ENCODE data around the gene SMIM14.
"Not testable (repeated sequence)": the region's sequence is repeated elsewhere in the genome, so short reads cannot be mapped to it uniquely, and the experiment has no call there.

Gene SMIM14

GRCh38 chr4:39529534-39529933 lies 109.1 kb downstream of the SMIM14 start:
- no peak for FAIRE-seq

GRCh38 chr4:39528061-39528465 lies 110.6 kb downstream of the SMIM14 start:
- FAIRE-seq = no peak

GRCh38 chr4:39527296-39528060 lies 111.2 kb downstream of the SMIM14 start, which contains the start of gene UGDH:
UGDH (minus strand) TSS chr4:39527439; CDS start chr4:39521512, 5,927 bp downstream.
- peak; percentile 89 for FAIRE-seq

- FAIRE-seq = no peak
Observed at GRCh38 chr4:39526765-39527295, 111.8 kb downstream of the SMIM14 start.

DNA sequence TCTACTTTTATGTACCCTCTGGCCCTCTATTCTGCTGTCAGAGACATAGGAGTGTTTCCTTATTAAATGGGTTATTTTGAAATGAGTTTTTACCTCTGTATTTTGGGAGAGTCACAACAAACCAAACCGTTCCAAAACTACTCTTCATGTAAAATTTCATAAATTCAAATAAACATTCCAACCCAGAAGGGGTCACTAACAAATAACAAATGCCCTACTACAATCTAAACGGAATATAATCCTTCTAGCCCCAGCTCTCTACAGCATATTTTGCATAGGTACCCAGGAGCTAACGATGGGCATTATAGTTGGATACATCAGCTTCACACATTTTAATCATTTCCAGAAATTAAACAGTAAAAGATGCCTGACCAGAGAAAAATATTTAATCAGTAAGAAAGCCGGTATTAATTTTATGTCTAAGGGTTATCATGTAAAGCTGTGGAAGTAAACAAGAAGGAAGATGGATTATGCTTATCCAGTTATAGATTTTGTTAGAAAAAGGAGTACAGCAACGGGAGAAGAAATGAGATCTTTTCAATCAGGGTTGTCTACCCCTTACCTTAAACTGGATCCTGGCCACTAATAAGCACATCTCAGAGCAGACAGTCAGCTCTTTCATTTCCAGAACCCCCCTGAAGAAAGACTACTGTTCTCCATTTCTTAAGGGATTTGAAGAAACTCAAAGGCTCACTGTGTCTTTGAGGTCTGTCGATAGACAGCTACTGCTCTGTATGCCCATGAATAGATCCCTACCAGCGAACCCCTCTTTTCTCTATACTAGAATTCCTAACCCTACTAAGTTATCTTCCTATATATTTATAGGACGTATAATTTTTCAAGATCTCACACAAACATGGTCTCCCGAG lies 112.6 kb downstream of the SMIM14 start:
- no peak for FAIRE-seq

DNA sequence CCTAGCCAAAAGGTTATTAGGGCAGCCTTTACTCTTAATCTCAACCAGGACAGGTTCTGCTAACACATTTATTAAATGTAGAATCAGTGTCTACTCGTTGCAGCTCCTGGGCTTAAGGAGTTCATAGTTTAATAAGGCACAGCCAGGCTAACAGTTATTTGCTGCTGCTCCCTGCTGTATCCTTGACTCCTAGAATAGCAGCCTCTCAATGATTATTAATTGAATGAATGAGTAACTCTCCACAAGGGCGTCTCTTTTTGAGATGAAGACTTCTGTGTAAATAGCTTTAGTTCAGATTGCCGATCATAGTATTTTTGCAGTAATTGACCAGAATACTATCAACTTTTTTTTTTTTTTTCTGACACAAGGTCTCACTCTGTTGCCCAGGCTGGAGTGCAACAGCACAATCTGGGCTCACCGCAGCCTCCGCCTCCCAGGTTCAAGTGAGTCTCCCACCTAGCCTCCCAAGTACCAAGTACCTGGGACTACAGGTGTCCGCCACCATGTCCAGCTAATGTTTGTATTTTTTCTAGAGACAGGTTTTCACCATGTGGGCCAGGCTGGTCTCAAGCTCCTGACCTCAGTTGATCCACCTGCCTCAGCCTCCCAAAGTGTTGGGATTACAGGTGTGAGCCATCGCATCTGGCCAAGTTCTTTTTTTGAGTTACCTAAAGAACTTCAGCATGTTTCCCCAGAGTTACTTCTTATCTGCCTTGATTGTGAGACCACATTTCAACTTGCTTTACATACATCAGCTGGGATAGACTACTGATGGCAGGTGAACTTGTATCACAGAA lies 114.3 kb downstream of the SMIM14 start:
- no peak for FAIRE-seq

- no peak for FAIRE-seq
Observed at GRCh38 chr4:39522068-39522467, 116.6 kb downstream of the SMIM14 start.

- FAIRE-seq = no peak
Observed at GRCh38 chr4:39521253-39521919, 117.3 kb downstream of the SMIM14 start.

- no peak for FAIRE-seq
Observed at GRCh38 chr4:39518484-39518883, 120.2 kb downstream of the SMIM14 start.

GRCh38 chr4:39516407-39516966 lies 122.2 kb downstream of the SMIM14 start:
- no peak for FAIRE-seq

DNA sequence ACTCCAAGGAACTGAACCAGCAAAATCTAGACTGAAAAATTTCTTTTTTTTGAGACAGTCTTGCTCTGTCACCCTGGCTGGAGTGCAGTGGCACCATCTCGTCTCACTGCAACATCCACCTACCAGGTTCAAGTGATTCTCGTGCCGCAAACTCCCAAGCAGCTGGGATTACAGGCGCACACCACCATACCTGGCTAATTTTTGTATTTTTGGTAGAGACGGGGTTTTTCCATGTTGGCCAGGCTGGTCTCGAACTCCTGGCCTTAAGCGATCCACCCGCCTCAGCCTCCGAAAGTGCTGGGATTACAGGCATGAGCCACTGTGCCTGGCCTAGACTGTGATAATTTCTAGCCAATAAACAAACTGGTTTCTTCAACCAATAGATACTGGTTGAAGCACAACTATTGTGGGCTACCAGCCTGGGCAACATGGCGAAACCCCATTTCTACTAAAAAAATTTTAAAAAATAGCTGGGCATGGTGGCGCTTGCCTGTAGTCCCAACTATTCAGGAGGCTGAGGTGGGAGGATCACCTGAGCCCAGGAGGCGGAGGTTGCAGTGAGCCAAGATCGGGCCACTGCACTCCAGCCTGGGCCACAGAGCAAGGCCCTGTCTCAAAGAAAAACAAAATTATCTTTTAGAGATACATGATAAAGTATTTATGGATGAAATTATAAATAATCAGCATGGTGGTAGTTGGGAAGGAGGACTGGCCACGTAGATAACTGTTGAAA lies 122.8 kb downstream of the SMIM14 start:
- FAIRE-seq = not testable (repeated sequence)

- no peak for FAIRE-seq
Observed at GRCh38 chr4:39514888-39515401, 123.7 kb downstream of the SMIM14 start.

- not testable (repeated sequence) for FAIRE-seq
Observed at GRCh38 chr4:39514266-39514665, 124.4 kb downstream of the SMIM14 start.

DNA sequence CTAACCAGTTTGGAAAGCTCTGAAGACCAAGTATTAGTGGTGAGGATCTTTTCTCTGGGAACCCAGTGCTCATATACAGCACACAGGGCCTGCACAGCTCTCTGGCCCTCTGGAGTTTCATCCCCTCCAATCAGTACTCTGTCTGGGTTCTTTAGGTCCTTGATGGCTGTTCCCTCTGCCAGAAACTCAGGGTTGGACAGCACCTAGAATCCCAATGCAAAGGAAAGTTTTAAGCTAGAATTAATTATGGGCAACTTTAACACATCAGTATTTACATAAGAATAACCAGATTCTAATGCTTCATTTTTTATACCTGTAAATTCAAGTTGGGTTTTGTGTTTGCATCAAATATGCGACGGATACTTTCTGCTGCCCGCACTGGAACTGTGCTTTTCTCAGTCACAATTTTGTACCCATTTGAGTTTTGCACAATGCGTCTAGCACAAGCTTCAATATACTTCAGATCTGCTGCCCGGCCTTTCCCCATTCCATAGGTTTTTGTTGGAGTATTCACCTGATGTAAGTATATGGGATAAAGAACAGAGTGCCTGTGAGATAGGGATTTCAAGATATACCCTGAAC lies 128.2 kb downstream of the SMIM14 start:
- no peak for FAIRE-seq

DNA sequence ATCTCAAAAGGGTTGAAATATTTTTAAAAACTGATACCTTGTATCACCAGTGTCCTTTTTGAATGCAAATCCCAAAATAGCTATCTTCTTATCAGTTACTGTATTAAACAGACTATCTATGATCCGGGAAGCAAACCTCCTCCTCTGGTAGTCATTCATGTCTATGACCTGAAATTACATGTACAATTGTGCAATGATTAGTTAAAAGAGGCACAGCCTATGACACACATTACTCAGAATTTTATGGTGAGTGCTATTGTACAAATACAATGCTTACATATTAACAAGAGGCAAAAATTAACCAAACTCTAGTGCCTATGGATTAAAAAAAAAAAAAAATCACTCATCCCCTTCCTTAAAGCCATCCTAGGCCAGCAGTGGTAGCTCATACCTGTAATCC lies 133.1 kb downstream of the SMIM14 start:
- no peak for FAIRE-seq

DNA sequence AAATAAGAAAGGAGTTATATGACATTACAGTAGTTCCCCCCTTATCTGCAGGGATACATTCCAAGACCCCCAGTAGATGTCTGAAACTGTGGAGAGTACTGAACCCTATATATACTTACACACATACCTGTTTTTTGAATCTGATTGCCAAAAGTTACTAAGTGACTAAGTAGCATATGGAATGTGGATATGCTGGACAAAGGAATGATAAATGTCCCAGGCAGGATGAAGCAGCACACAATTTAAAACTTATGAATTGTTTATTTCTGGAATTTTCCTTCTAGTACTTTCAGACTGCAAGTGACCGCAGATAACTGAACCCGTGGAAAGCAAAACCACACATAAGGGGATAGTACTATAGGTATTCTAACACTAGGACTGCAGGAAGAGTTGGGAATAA lies 134.1 kb downstream of the SMIM14 start:
- FAIRE-seq = no peak

DNA sequence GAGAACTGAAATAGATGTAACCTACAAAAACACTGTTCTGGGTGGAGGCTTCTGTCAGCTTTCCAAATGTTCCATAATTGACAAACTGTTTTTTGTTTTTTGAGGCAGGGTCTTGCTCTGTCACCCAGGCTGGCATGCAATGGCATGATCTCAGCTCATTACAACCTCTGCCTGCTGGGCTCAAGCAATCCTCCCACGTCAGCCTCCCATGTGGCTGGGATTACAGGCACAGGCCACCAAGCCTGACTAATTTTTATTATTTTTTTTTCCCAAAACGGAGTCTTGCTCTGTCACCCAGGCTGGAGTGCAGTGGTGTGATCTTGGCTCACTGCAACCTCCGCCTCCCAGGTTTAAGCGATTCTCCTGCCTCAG lies 136.0 kb downstream of the SMIM14 start:
- not testable (repeated sequence) for FAIRE-seq

DNA sequence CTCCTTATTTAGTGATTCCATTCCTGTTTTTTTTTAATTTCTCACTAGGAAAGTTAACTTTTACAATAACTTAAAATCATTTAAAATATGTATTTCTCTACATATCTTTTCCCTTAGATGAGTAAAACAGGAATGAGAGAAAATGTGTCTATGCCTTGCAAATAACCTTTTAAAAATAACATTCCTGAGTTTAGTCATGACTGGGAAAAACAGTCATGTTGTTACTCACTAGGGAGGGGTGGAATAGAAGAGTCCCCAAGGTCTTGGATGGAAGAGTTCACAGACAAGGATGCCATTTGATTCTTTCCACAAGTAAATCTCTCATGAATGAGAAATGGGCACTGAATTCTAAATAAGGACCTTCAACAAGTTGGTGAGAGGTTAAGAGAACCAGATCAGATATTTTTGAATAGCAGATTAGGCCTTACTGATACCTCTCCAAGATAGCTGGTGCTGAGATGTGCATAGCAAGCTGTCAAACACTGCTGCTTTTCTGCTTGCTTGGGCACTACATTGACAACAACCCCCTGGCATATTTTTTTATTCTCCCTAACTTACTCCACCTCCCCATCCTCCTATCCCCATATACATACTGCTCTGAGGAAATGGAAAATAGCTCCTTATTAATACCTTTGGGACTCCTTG lies 136.5 kb downstream of the SMIM14 start:
- FAIRE-seq = no peak

DNA sequence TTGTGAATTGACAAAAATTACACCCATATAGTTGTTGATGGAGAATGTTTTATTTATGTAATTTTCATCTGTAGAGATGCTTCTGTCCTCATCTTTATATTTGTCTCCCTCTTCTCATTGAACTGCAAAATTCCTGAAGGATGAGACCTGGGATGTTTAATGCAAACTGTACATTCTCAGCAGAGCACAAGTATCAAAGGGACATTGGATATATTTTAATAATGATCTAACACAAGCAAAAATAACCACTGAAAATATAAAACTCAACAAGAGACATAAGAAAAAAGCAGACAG lies 140.0 kb downstream of the SMIM14 start:
- no peak for FAIRE-seq

All from endometrium (tissue), 2 donors.